ENCODE results near the gene SERPINH1.

The SERPINH1 gene

GRCh38 chr11:75593286-75593915 lies 31.3 kb downstream of the SERPINH1 start:
- no peak for TF ChIP-seq CTCF (conservative IDR thresholded peaks at IDR 0.05)

DNA sequence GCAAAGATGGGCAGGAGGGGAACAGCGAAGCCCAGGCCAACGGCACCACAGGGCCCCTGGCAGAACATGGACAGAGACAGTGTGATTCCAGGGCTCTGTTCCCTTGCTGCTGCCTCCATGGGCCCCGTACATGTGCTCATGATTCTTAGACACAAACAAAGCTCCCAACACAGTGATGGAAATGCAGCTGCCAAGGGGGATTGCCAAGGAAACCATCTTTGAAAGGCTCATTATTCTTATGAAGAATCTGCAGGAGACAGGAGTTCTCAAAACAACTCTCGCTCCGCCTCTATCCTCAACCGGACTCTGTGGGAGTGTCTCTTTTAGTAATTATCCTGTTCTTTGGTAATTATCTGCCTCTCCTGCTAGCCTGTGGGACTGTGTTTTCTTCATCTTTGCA lies 32.2 kb downstream of the SERPINH1 start:
- TF ChIP-seq CTCF (conservative IDR thresholded peaks at IDR 0.05) = no peak
- H3K27ac ChIP-seq = no peak overlapping the region

More at GRCh38 chr11:75593286-75593915, 31.3 kb downstream of the SERPINH1 start:
- H3K27ac ChIP-seq = no peak overlapping the region; the same call in 1 of the 2 replicates

- TF ChIP-seq CTCF (conservative IDR thresholded peaks at IDR 0.05) = no peak
- no peak overlapping the region for H3K27ac ChIP-seq
Observed at GRCh38 chr11:75595429-75595828, 33.4 kb downstream of the SERPINH1 start.

DNA sequence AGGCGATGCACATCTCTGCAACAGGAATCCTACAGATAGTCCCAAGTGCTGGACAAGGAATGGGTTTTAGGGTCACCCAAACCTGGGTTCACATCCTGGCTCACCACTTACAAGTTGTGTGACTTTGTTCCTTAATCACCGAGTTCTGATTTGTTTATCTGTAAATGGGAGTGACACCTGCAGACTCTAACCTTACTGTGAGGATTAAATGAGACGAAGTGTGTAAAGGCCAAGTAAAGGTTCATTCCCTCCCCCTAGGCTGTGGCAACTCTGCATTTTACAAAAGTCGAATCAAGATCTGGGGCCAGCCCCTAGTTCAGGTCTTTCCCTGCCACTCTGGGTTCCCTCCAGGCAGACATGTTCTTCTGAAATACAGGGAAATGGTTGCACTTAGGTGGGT lies 34.9 kb downstream of the SERPINH1 start:
- no peak for TF ChIP-seq CTCF (conservative IDR thresholded peaks at IDR 0.05)
- no peak overlapping the region for H3K27ac ChIP-seq

GRCh38 chr11:75597636-75598035 lies 35.6 kb downstream of the SERPINH1 start:
- TF ChIP-seq CTCF (conservative IDR thresholded peaks at IDR 0.05) = peak; percentile 82
- no peak overlapping the region for H3K27ac ChIP-seq

GRCh38 chr11:75598264-75598663 lies 36.2 kb downstream of the SERPINH1 start:
- no peak for TF ChIP-seq CTCF (conservative IDR thresholded peaks at IDR 0.05)
- no peak overlapping the region for H3K27ac ChIP-seq

GRCh38 chr11:75598900-75599299 lies 36.8 kb downstream of the SERPINH1 start:
- TF ChIP-seq CTCF (conservative IDR thresholded peaks at IDR 0.05) = no peak
- no peak overlapping the region for H3K27ac ChIP-seq

Measured in VCaP (cell line).